GM12892 (cell line): ENCODE results near the gene DAG1.

Experiments
- POLR2A ChIP-seq: IDR thresholded peaks from 2 replicates; pipeline ENCODE4 v1.6.1; 2011; ENCODE audit warnings: low read depth, low read length, control low read depth
- POLR2AphosphoS5 ChIP-seq: IDR thresholded peaks from 2 replicates; pipeline ENCODE4 v1.6.1; 2011; ENCODE audit warnings: low read depth, low read length, control low read depth
- TAF1 ChIP-seq: IDR thresholded peaks from 2 replicates; pipeline ENCODE4 v1.6.1; 2011; ENCODE audit warnings: low read depth, mild to moderate bottlenecking, control low read depth, low read length, borderline replicate concordance

DNA sequence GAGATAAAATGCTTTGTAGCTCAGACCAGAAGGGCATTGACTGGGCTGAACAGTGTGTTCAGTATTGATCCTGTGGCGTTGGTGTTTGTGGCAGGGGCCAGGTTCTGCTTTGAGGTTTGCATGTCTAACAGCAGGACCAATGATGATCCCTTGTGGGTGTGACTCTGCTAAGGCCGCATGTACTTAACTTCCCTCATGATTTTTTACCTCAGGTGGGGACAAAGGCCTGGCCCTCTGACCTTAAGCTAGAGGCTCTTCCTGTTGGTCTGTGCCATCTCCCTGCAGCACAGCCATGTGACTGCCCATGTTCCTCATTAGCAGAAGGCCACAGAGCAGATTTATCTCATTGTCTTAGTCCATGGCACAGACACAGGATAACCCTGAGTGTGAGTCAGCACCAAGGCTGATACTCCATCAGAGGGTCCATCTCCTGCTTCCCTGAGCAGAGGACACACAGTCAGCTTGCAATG is 49.9 kb downstream of the DAG1 start:
- TF ChIP-seq POLR2AphosphoS5 (no peak), POLR2A (no peak), TAF1 (no peak)
